Measurements from ENCODE around the gene RPS24.
"Not testable (repeated sequence)": the region's sequence is repeated elsewhere in the genome, so short reads cannot be mapped to it uniquely, and the experiment has no call there.

The RPS24 gene

GRCh38 chr10:78065611-78066010 is 31.9 kb downstream of the RPS24 start:
- POLR2A ChIA-PET = no interaction called here
- TF ChIP-seq PKNOX1 (IDR thresholded peaks at IDR 0.05) (no peak), ARNT (IDR thresholded peaks at IDR 0.05) (no peak), CTBP1 (IDR thresholded peaks at IDR 0.05; ENCODE audit: borderline replicate concordance) (no peak), FOXK2 (IDR thresholded peaks at IDR 0.05) (no peak), FOXA1 (IDR thresholded peaks at IDR 0.05) (no peak), SP1 (IDR thresholded peaks at IDR 0.05) (no peak), BHLHE40 (IDR thresholded peaks at IDR 0.05; ENCODE audit: borderline replicate concordance) (no peak), SUZ12 (IDR thresholded peaks at IDR 0.05) (no peak), L3MBTL2 (conservative IDR thresholded peaks at IDR 0.05) (no peak), NFRKB (IDR thresholded peaks at IDR 0.05) (no peak), LEF1 (IDR thresholded peaks at IDR 0.05; ENCODE audit: borderline replicate concordance) (no peak), ELF4 (IDR thresholded peaks at IDR 0.05) (no peak), TARDBP (IDR thresholded peaks at IDR 0.05) (no peak), FOXM1 (IDR thresholded peaks at IDR 0.05; ENCODE audit: borderline replicate concordance) (no peak), HDGF (IDR thresholded peaks at IDR 0.05; ENCODE audit: borderline replicate concordance) (no peak), ZNF384 (IDR thresholded peaks at IDR 0.05) (no peak)
- DNase-seq (ENCODE audit: extremely low spot score) = no peak
- CTCF ChIA-PET = no interaction called here

GRCh38 chr10:78066012-78066411 is 32.3 kb downstream of the RPS24 start:
- CTCF ChIA-PET = no interaction called here
- POLR2A ChIA-PET = no interaction called here
- TF ChIP-seq SUZ12 (IDR thresholded peaks at IDR 0.05) (no peak), FOXA1 (IDR thresholded peaks at IDR 0.05) (no peak), LEF1 (IDR thresholded peaks at IDR 0.05; ENCODE audit: borderline replicate concordance) (no peak), BHLHE40 (IDR thresholded peaks at IDR 0.05; ENCODE audit: borderline replicate concordance) (no peak), HDGF (IDR thresholded peaks at IDR 0.05; ENCODE audit: borderline replicate concordance) (no peak)
- no peak for DNase-seq (ENCODE audit: extremely low spot score)

- ChIA-PET POLR2A (no interaction called here), CTCF (interaction anchor here (0.5 kb wide), 1 partner anchor 20 kb away, joined by 4 read pairs; no protein-coding TSS in a partner anchor)
- TF ChIP-seq BHLHE40 (IDR thresholded peaks at IDR 0.05; ENCODE audit: borderline replicate concordance) (no peak), HDGF (IDR thresholded peaks at IDR 0.05; ENCODE audit: borderline replicate concordance) (no peak), FOXK2 (IDR thresholded peaks at IDR 0.05) (no peak), ELF4 (IDR thresholded peaks at IDR 0.05) (no peak), SP1 (IDR thresholded peaks at IDR 0.05) (no peak), PKNOX1 (IDR thresholded peaks at IDR 0.05) (no peak), L3MBTL2 (conservative IDR thresholded peaks at IDR 0.05) (no peak), FOXA1 (IDR thresholded peaks at IDR 0.05) (no peak), ARNT (IDR thresholded peaks at IDR 0.05) (no peak), ZNF384 (IDR thresholded peaks at IDR 0.05) (no peak), NFRKB (IDR thresholded peaks at IDR 0.05) (no peak)
- no peak for DNase-seq (ENCODE audit: extremely low spot score)
These were observed 33.2 kb downstream of the RPS24 start for GRCh38 chr10:78066728-78067430.

GRCh38 chr10:78069151-78069550 is 35.5 kb downstream of the RPS24 start:
- no peak for DNase-seq (ENCODE audit: extremely low spot score)
- CTCF ChIA-PET = no interaction called here
- TF ChIP-seq SP1 (IDR thresholded peaks at IDR 0.05) = no peak
- TF ChIP-seq FOXK2 (IDR thresholded peaks at IDR 0.05) = no peak
- TF ChIP-seq HDGF (IDR thresholded peaks at IDR 0.05; ENCODE audit: borderline replicate concordance) = no peak
- TF ChIP-seq TARDBP (IDR thresholded peaks at IDR 0.05) = no peak
- no peak for TF ChIP-seq BHLHE40 (IDR thresholded peaks at IDR 0.05; ENCODE audit: borderline replicate concordance)
- TF ChIP-seq FOXA1 (IDR thresholded peaks at IDR 0.05) = no peak
- TF ChIP-seq ZNF384 (IDR thresholded peaks at IDR 0.05) = no peak
- no peak for TF ChIP-seq FOXM1 (IDR thresholded peaks at IDR 0.05; ENCODE audit: borderline replicate concordance)
- TF ChIP-seq SUZ12 (IDR thresholded peaks at IDR 0.05) = no peak
- no peak for TF ChIP-seq NFRKB (IDR thresholded peaks at IDR 0.05)
- no peak for TF ChIP-seq PKNOX1 (IDR thresholded peaks at IDR 0.05)
- TF ChIP-seq ARNT (IDR thresholded peaks at IDR 0.05) = no peak
- no peak for TF ChIP-seq ELF4 (IDR thresholded peaks at IDR 0.05)
- TF ChIP-seq LEF1 (IDR thresholded peaks at IDR 0.05; ENCODE audit: borderline replicate concordance) = no peak
- TF ChIP-seq L3MBTL2 (conservative IDR thresholded peaks at IDR 0.05) = no peak
- no peak for TF ChIP-seq CTBP1 (IDR thresholded peaks at IDR 0.05; ENCODE audit: borderline replicate concordance)
- POLR2A ChIA-PET = no interaction called here

- DNase-seq (ENCODE audit: extremely low spot score); POLR2A ChIA-PET; CTCF ChIA-PET: not testable (repeated sequence)
These were observed 36.4 kb downstream of the RPS24 start for GRCh38 chr10:78070064-78070463.

- no peak for DNase-seq (ENCODE audit: extremely low spot score)
- ChIA-PET CTCF (interaction anchor here (0.5 kb wide), 1 partner anchor 20 kb away, joined by 5 read pairs; no protein-coding TSS in a partner anchor), POLR2A (no interaction called here)
- no peak for TF ChIP-seq FOXM1 (IDR thresholded peaks at IDR 0.05; ENCODE audit: borderline replicate concordance)
- TF ChIP-seq ARNT (IDR thresholded peaks at IDR 0.05) = no peak
- no peak for TF ChIP-seq FOXK2 (IDR thresholded peaks at IDR 0.05)
- TF ChIP-seq TARDBP (IDR thresholded peaks at IDR 0.05) = no peak
- no peak for TF ChIP-seq LEF1 (IDR thresholded peaks at IDR 0.05; ENCODE audit: borderline replicate concordance)
- no peak for TF ChIP-seq NFRKB (IDR thresholded peaks at IDR 0.05)
- TF ChIP-seq SP1 (IDR thresholded peaks at IDR 0.05) = no peak
- TF ChIP-seq ZNF384 (IDR thresholded peaks at IDR 0.05) = no peak
- TF ChIP-seq L3MBTL2 (conservative IDR thresholded peaks at IDR 0.05) = no peak
- no peak for TF ChIP-seq CTBP1 (IDR thresholded peaks at IDR 0.05; ENCODE audit: borderline replicate concordance)
- TF ChIP-seq HDGF (IDR thresholded peaks at IDR 0.05; ENCODE audit: borderline replicate concordance) = no peak
- TF ChIP-seq FOXA1 (IDR thresholded peaks at IDR 0.05) = no peak
- no peak for TF ChIP-seq ELF4 (IDR thresholded peaks at IDR 0.05)
- TF ChIP-seq SUZ12 (IDR thresholded peaks at IDR 0.05) = no peak
- TF ChIP-seq PKNOX1 (IDR thresholded peaks at IDR 0.05) = no peak
- no peak for TF ChIP-seq BHLHE40 (IDR thresholded peaks at IDR 0.05; ENCODE audit: borderline replicate concordance)
These were observed 37.1 kb downstream of the RPS24 start for GRCh38 chr10:78070726-78071125.

Measured in HEK293T (cell line).